C4-2B (cell line): ENCODE results near the gene GABRR3.

Source experiments
- CTCF ChIP-seq: fragments of 450-650 bp; conservative IDR thresholded peaks from 2 replicates; pipeline ENCODE4 v1.5.1; 2017; ENCODE audit warnings: mild to moderate bottlenecking
- ZFX ChIP-seq: fragments of 450-650 bp; IDR thresholded peaks from 2 replicates; pipeline ENCODE4 v1.6.1; 2017

GRCh38 chr3:98048586-98048985, 13.5 kb upstream of the GABRR3 start:
- TF ChIP-seq CTCF (no peak), ZFX (no peak)
